ENCODE results near the gene AZU1.
"Not testable (repeated sequence)": the region's sequence is repeated elsewhere in the genome, so short reads cannot be mapped to it uniquely, and the experiment has no call there.

GRCh38 chr19:853614-854220 is 26.1 kb downstream of the AZU1 start:
- TF ChIP-seq CTCF (conservative IDR thresholded peaks at IDR 0.05; ENCODE audit: low read depth, low read length); EZH2 (IDR thresholded peaks at IDR 0.05; ENCODE audit: borderline replicate concordance, low read depth, low read length, poor library complexity, severe bottlenecking): not testable (repeated sequence)
